Measurements from ENCODE around the gene SLC35E3.
A peak's percentile ranks its signal among the peaks of the same experiment; 100 is the strongest.
"Not testable (repeated sequence)": the region's sequence is repeated elsewhere in the genome, so short reads cannot be mapped to it uniquely, and the experiment has no call there.

Gene SLC35E3

GRCh38 chr12:68796399-68796798 lies 50.4 kb downstream of the SLC35E3 start:
- DNase-seq, result no peak

- no peak for DNase-seq
Measured at GRCh38 chr12:68798882-68799234, 52.9 kb downstream of the SLC35E3 start.

- DNase-seq, result no peak
Measured at GRCh38 chr12:68800294-68800693, 54.3 kb downstream of the SLC35E3 start.

- not testable (repeated sequence) for DNase-seq
Measured at GRCh38 chr12:68801124-68801523, 55.1 kb downstream of the SLC35E3 start.

- not testable (repeated sequence) for DNase-seq
Measured at GRCh38 chr12:68802372-68802745, 56.4 kb downstream of the SLC35E3 start.

GRCh38 chr12:68802911-68803651 lies 57.1 kb downstream of the SLC35E3 start:
- not testable (repeated sequence) for DNase-seq

GRCh38 chr12:68803948-68804656 lies 58.1 kb downstream of the SLC35E3 start:
- DNase-seq, result no peak

GRCh38 chr12:68804657-68805591 lies 58.9 kb downstream of the SLC35E3 start:
- no peak for DNase-seq

- DNase-seq, result no peak
Measured at GRCh38 chr12:68805592-68806120, 59.7 kb downstream of the SLC35E3 start.

- no peak for DNase-seq
Measured at GRCh38 chr12:68806488-68807237, 60.7 kb downstream of the SLC35E3 start.

- DNase-seq, result not testable (repeated sequence)
Measured at GRCh38 chr12:68807274-68807575, 61.2 kb downstream of the SLC35E3 start.

GRCh38 chr12:68807576-68808387 lies 61.8 kb downstream of the SLC35E3 start, which contains the start of gene MDM2:
Gene MDM2, plus strand, starts transcription at chr12:68808177. Its CDS starts 301 bp downstream, at chr12:68808478.
- peak; percentile 98 for DNase-seq

GRCh38 chr12:68808388-68809189 lies 62.6 kb downstream of the SLC35E3 start:
- peak; percentile 47 to 51 for DNase-seq

GRCh38 chr12:68809190-68810026 lies 63.4 kb downstream of the SLC35E3 start:
- DNase-seq, result no peak

- not testable (repeated sequence) for DNase-seq
Measured at GRCh38 chr12:68810027-68810389, 64.0 kb downstream of the SLC35E3 start.

GRCh38 chr12:68811573-68811972 lies 65.6 kb downstream of the SLC35E3 start:
- DNase-seq, result not testable (repeated sequence)

- no peak for DNase-seq
Measured at GRCh38 chr12:68812553-68813241, 66.7 kb downstream of the SLC35E3 start.

GRCh38 chr12:68813242-68813593 lies 67.2 kb downstream of the SLC35E3 start:
- no peak for DNase-seq
